Stimulated activated CD8-positive, alpha-beta memory T cell treated with anti-CD3 and anti-CD28 coated beads, Interleukin-15, amount 100 ng/mL, for 4 hours (primary cell): ENCODE data around the gene NUMA1.
A peak's percentile ranks its signal among the peaks of the same experiment; 100 is the strongest.

Source experiments
- DNase-seq, 2 donors: peaks; one replicate each; pipeline ENCODE4 v3.0.0-alpha.2; 2020; ENCODE audit warnings: low read depth in 2 of 2

The NUMA1 gene

GRCh38 chr11:72102946-72103753, 22.8 kb upstream of the NUMA1 start, which contains the start of gene LAMTOR1:
TSS of gene LAMTOR1 (minus strand) at chr11:72103297. CDS start at chr11:72103224, 73 bp downstream.
- peak; percentile 91 to 98 for DNase-seq

GRCh38 chr11:72102631-72102945, 22.2 kb upstream of the NUMA1 start:
- no peak for DNase-seq

- DNase-seq = no peak
These were observed 21.8 kb upstream of the NUMA1 start for GRCh38 chr11:72102162-72102561.

GRCh38 chr11:72100462-72100861, 20.1 kb upstream of the NUMA1 start:
- no peak for DNase-seq

- no peak for DNase-seq
These were observed 19.7 kb upstream of the NUMA1 start for GRCh38 chr11:72100009-72100408.

GRCh38 chr11:72098741-72099140, 18.4 kb upstream of the NUMA1 start:
- no peak for DNase-seq

GRCh38 chr11:72091292-72091691, 10.9 kb upstream of the NUMA1 start:
- DNase-seq = peak in 1 of 2 donors; percentile 42

- no peak for DNase-seq
These were observed 7.9 kb upstream of the NUMA1 start for GRCh38 chr11:72088076-72088808.

GRCh38 chr11:72085621-72086351, 5.4 kb upstream of the NUMA1 start:
- DNase-seq = no peak

GRCh38 chr11:72084965-72085364, 4.6 kb upstream of the NUMA1 start:
- DNase-seq = no peak

- DNase-seq = no peak
These were observed 3.7 kb upstream of the NUMA1 start for GRCh38 chr11:72084076-72084475.

GRCh38 chr11:72083414-72083813, 3.1 kb upstream of the NUMA1 start:
- no peak for DNase-seq

GRCh38 chr11:72081821-72082453, 1.6 kb upstream of the NUMA1 start:
- DNase-seq = no peak

- no peak for DNase-seq
These were observed 872 bp upstream of the NUMA1 start for GRCh38 chr11:72081184-72081644.

GRCh38 chr11:72079819-72080325, 470 bp downstream of the NUMA1 start:
- no peak for DNase-seq

- DNase-seq = no peak
These were observed 1.9 kb downstream of the NUMA1 start for GRCh38 chr11:72078477-72078876.

- no peak for DNase-seq
These were observed 4.6 kb downstream of the NUMA1 start for GRCh38 chr11:72075756-72076155.

- no peak for DNase-seq
These were observed 5.2 kb downstream of the NUMA1 start for GRCh38 chr11:72075109-72075508.

- DNase-seq = no peak
These were observed 8.0 kb downstream of the NUMA1 start for GRCh38 chr11:72072348-72072747.

- no peak for DNase-seq
These were observed 9.9 kb downstream of the NUMA1 start for GRCh38 chr11:72070491-72070890.

- DNase-seq = no peak
These were observed 10.5 kb downstream of the NUMA1 start for GRCh38 chr11:72069787-72070251.

GRCh38 chr11:72069200-72069599, 11.1 kb downstream of the NUMA1 start:
- DNase-seq = no peak
